Neural cell (in vitro differentiated cells): ENCODE data around the gene MAMSTR. TPM values are rescaled to one million over a fixed set of nuclear protein-coding genes. Genes with fewer than 3 reads are reported as not detected.

Source experiments
- H2AFZ ChIP-seq: fragments of 200-600, 300-800 bp; sonication (generic), shearing (Covaris generic); 2 replicates; pipeline ENCODE4 v1.6.0; 2014; ENCODE audit warnings: low read depth, mild to moderate bottlenecking, antibody characterized with exemption, low read length, moderate library complexity
- H3F3A ChIP-seq: fragments of 200-600 bp; shearing (Covaris generic); 2 replicates; pipeline ENCODE4 v1.6.1; 2016; ENCODE audit warnings: mild to moderate bottlenecking, moderate library complexity, mixed read lengths, antibody characterized with exemption, low read length; ENCODE audit not compliant: insufficient read depth, poor library complexity, severe bottlenecking
- H3K27ac ChIP-seq: fragments of 200-600, 300-800 bp; sonication (generic), shearing (Covaris generic); 2 replicates; pipeline ENCODE4 v1.5.1; 2014; ENCODE audit warnings: mild to moderate bottlenecking, low read length, moderate library complexity
- H3K27me3 ChIP-seq: fragments of 300-800, 200-600 bp; sonication (generic), shearing (Covaris generic); 2 replicates; pipeline ENCODE4 v1.6.0; 2014; ENCODE audit warnings: mild to moderate bottlenecking, low read depth, low read length, moderate library complexity; ENCODE audit not compliant: insufficient read depth
- H3K36me3 ChIP-seq: fragments of 300-800, 200-600 bp; sonication (generic), shearing (Covaris generic); 2 replicates; pipeline ENCODE4 v1.5.1; 2014; ENCODE audit warnings: mild to moderate bottlenecking, antibody characterized with exemption, low read length, moderate library complexity; ENCODE audit not compliant: insufficient read depth
- H3K4me2 ChIP-seq: fragments of 300-800, 200-600 bp; sonication (generic), shearing (Covaris generic); 2 replicates; pipeline ENCODE4 v1.6.0; 2014; ENCODE audit warnings: mild to moderate bottlenecking, low read length
- H3K4me3 ChIP-seq: fragments of 300-800, 200-600 bp; sonication (generic), shearing (Covaris generic); 2 replicates; pipeline ENCODE4 v1.5.1; 2014; ENCODE audit warnings: mild to moderate bottlenecking, low read length, moderate library complexity
- H3K79me2 ChIP-seq: fragments of 200-600 bp; shearing (Covaris generic); replicated peaks from 2 replicates; pipeline ENCODE4 v1.6.0; 2014; ENCODE audit warnings: mild to moderate bottlenecking, low read length, moderate library complexity; ENCODE audit not compliant: insufficient read depth
- H3K9ac ChIP-seq: fragments of 300-800, 200-600 bp; sonication (generic), shearing (Covaris generic); 2 replicates; pipeline ENCODE4 v1.6.1; 2016; ENCODE audit warnings: mild to moderate bottlenecking, low read length, mixed read lengths
- H3K9me2 ChIP-seq: fragments of 200-600 bp; shearing (Covaris generic); 2 replicates; pipeline ENCODE4 v1.6.1; 2016; ENCODE audit warnings: mild to moderate bottlenecking, low read length, mixed read lengths; ENCODE audit not compliant: insufficient read depth
- H3K9me3 ChIP-seq: fragments of 200-600, 300-800 bp; sonication (generic), shearing (Covaris generic); 2 replicates; pipeline ENCODE4 v1.6.1; 2016; ENCODE audit warnings: mild to moderate bottlenecking, mixed run types, low read length, moderate library complexity, mixed read lengths
- H4K20me1 ChIP-seq: fragments of 200-600 bp; shearing (Covaris generic); 2 replicates; pipeline ENCODE4 v1.6.1; 2016; ENCODE audit warnings: mild to moderate bottlenecking, mixed run types; ENCODE audit not compliant: insufficient read depth
- CTCF ChIP-seq: fragments of 450-650 bp; IDR thresholded peaks from 2 replicates; pipeline ENCODE4 v1.5.1; 2014; ENCODE audit warnings: antibody characterized with exemption, mild to moderate bottlenecking, moderate library complexity; ENCODE audit not compliant: poor library complexity, severe bottlenecking
- EP300 ChIP-seq: fragments of 450-650 bp; conservative IDR thresholded peaks from 2 replicates; pipeline ENCODE4 v1.6.1; 2014; ENCODE audit warnings: antibody characterized with exemption, mild to moderate bottlenecking, moderate library complexity; ENCODE audit not compliant: poor library complexity, severe bottlenecking
- EZH2 ChIP-seq: fragments of 200-600, 300-800 bp; shearing (Covaris generic), sonication (generic); IDR thresholded peaks from 2 replicates; pipeline ENCODE4 v1.6.1; 2014; ENCODE audit warnings: antibody characterized with exemption, low read length, borderline replicate concordance, mild to moderate bottlenecking; ENCODE audit not compliant: insufficient read depth, poor library complexity, severe bottlenecking
- MXI1 ChIP-seq: fragments of 450-650 bp; conservative IDR thresholded peaks from 2 replicates; pipeline ENCODE4 v1.6.1; 2014; ENCODE audit warnings: antibody characterized with exemption, mild to moderate bottlenecking; ENCODE audit not compliant: poor library complexity, severe bottlenecking
- POLR2AphosphoS5 ChIP-seq: IDR thresholded peaks from 2 replicates; pipeline ENCODE4 v1.6.1; 2012
- RAD21 ChIP-seq: fragments of 450-650 bp; conservative IDR thresholded peaks from 2 replicates; pipeline ENCODE4 v1.6.1; 2014; ENCODE audit warnings: antibody characterized with exemption, mild to moderate bottlenecking, moderate library complexity
- REST ChIP-seq: IDR thresholded peaks from 2 replicates; pipeline ENCODE4 v1.6.1; 2012; ENCODE audit warnings: borderline replicate concordance
- SMC3 ChIP-seq: fragments of 450-650 bp; conservative IDR thresholded peaks from 2 replicates; pipeline ENCODE4 v1.6.1; 2014; ENCODE audit warnings: antibody characterized with exemption, mild to moderate bottlenecking, moderate library complexity; ENCODE audit not compliant: poor library complexity
- TAF1 ChIP-seq: IDR thresholded peaks from 2 replicates; pipeline ENCODE4 v1.6.1; 2012; ENCODE audit warnings: low read depth
- polyA plus RNA-seq: library from polyadenylated mRNA; depleted of rRNA; stranded (reverse); fragments of >200 nt; gene quantifications from 2 replicates; pipeline ENCODE4 v1.2.3, GENCODE V29; 2014

MAMSTR gene
- polyA plus RNA-seq, 1 donor from 2014 or later: 0.36 TPM

GRCh38 chr19:48713041-48713863, 6.3 kb downstream of the MAMSTR start:
- Histone ChIP-seq H3K27ac (peak overlapping the region; percentile 48), H3K79me2 (no peaks in the 10 kb centered on the region), H3K4me3 (peak overlapping the region; percentile 87), H3K9me2 (no peaks in the 10 kb centered on the region), H3K9me3 (no peaks in the 10 kb centered on the region), H3K36me3 (no peaks in the 10 kb centered on the region), H3K4me2 (peak overlapping the region; percentile 79), H3K27me3 (no peaks in the 10 kb centered on the region), H3F3A (no peaks in the 10 kb centered on the region), H4K20me1 (no peaks in the 10 kb centered on the region), H3K9ac (peak overlapping the region; percentile 74), H2AFZ (peak overlapping the region; percentile 49)
- TF ChIP-seq CTCF: peak; percentile 54
- no peak for TF ChIP-seq TAF1
- TF ChIP-seq SMC3: no peak

GRCh38 chr19:48711106-48711662, 8.3 kb downstream of the MAMSTR start:
- Histone ChIP-seq H3K36me3 (no peaks in the 10 kb centered on the region), H3K4me2 (no peak overlapping the region), H3K79me2 (no peaks in the 10 kb centered on the region), H4K20me1 (no peaks in the 10 kb centered on the region), H3K27ac (no peak overlapping the region), H3K27me3 (no peaks in the 10 kb centered on the region), H2AFZ (no peak overlapping the region), H3K4me3 (no peak overlapping the region), H3K9me2 (no peaks in the 10 kb centered on the region), H3K9me3 (no peaks in the 10 kb centered on the region), H3F3A (no peaks in the 10 kb centered on the region), H3K9ac (no peak overlapping the region)
- TF ChIP-seq SMC3: no peak
- TF ChIP-seq MXI1: no peak
- no peak for TF ChIP-seq REST
- no peak for TF ChIP-seq CTCF
- TF ChIP-seq EP300: no peak
- TF ChIP-seq POLR2AphosphoS5: no peak
- no peak for TF ChIP-seq RAD21
- TF ChIP-seq TAF1: no peak
- no peak for TF ChIP-seq EZH2
